Activated CD4-positive, alpha-beta T cell treated with anti-CD3 and anti-CD28 coated beads for 24 hours (primary cell): ENCODE measurements around the gene RNF144B.
"Not testable (repeated sequence)": the region's sequence is repeated elsewhere in the genome, so short reads cannot be mapped to it uniquely, and the experiment has no call there.

Experiments
- DNase-seq, 2 donors: peaks; one replicate each; pipeline ENCODE4 v3.0.0-alpha.2; 2020; ENCODE audit warnings: low read depth in 2 of 2

Gene RNF144B

DNA sequence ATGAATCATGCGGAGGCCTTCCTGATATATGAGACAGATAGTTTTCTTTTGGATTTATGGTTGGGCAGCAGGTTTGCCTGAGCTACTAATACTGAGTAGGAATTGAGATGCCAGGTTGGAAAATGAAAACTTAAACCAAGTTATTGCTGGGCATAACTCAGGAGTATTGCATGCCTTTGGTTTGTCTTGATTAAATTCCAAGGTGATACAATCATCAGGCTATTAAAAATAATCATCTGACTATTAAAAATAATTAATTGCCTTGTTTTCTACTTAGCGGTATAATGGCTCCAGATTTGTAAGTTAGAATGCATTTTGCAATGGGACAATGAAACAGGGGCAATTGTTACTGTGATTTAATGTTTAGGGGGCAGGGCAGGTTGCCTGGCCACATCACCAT lies 15.5 kb upstream of the RNF144B start:
- no peak for DNase-seq

GRCh38 chr6:18380158-18380836 lies 6.9 kb upstream of the RNF144B start:
- DNase-seq = no peak

- DNase-seq = no peak
These were observed 6.3 kb upstream of the RNF144B start for GRCh38 chr6:18380851-18381250.

DNA sequence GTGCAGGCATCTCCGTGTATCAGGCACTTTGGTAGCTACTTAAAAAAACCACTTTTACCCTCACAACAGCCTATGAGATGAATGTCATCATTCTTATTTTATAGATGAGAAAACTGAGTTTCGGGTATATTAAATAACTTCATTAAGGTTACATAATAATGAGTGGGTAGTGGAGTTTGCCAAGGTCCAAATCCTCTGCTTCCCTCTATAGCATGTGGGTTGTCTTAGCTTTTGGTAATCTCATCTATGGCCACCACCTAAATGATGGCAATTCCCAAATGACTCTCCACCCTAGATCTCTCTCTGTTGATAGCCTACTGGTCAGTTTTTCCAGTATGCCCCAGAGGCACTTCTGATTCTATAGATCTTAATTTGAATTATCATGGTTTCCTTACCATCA lies 3.7 kb upstream of the RNF144B start:
- DNase-seq = no peak

- no peak for DNase-seq
These were observed 2.5 kb upstream of the RNF144B start for GRCh38 chr6:18384621-18385020.

DNA sequence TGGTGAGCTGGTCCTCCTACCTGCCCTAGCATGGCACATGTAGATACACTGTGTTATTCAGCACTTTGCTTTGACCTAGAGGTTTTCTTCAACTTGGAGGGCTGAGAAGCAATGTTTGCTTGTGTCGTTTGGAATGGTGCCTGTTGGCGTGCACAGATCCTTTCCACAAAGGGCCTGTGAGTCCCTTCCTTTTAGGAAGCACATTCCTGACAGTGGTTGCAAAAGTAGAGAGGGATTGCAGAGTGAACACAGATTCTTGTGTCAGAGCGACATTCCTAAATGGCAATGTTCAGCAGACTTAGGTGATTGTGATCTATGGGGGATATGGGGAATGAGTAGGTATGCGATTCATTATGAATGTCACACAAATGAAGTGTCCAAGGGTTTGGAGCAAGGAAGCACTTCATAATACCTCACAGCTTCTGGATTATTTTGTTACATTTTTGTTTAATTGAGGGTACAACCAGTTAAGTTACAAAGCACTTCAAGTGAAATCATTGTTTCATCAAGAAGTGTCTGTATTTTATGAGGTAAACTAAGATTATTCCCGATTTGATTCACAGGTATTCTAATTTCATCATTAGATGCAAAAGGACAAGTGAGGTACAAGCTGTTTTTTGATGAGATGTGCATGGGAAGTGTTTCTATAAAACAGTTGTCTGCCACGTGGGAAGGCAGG lies 713 bp upstream of the RNF144B start:
- DNase-seq = no peak

DNA sequence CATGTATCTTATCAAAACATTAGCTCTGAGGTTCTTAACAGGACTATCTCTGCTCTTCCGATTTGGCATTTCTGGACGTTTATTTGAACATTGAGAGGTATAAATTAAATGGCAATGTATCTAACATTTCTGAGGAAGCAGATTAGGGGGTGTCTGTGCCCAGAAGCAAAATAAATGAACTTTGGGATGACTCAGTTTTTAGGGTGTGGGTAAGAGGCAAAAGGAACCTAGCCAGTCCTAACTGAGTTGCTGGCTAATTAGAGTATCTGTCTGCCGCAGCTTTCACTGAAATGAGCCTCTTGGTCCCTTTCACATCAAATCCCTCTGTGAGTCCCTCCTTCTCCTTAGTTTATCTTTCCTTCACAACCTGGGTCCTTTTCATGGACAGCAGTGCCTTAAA lies 1.1 kb downstream of the RNF144B start:
- no peak for DNase-seq

DNA sequence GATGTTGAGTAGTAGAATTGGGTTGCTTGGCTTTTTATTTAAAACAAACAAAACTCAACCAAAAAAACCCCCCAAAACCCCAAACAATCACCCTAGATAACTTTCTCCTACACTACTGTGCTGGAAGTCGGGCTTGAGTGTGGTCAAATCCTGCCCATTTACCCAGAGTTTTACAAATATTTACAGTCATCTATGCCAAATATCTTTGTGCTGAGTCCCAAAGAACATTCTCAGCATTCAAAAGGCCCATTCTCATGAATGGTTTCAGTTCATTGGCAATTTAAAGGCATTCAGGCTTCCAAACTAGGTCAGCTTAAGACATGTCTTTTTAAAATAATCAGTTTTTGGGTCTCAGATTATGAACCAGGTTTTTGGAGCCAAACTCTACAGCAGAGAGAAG lies 1.8 kb downstream of the RNF144B start:
- no peak for DNase-seq

GRCh38 chr6:18389479-18389878 lies 2.3 kb downstream of the RNF144B start:
- no peak for DNase-seq

GRCh38 chr6:18390476-18390875 lies 3.3 kb downstream of the RNF144B start:
- DNase-seq = no peak

DNA sequence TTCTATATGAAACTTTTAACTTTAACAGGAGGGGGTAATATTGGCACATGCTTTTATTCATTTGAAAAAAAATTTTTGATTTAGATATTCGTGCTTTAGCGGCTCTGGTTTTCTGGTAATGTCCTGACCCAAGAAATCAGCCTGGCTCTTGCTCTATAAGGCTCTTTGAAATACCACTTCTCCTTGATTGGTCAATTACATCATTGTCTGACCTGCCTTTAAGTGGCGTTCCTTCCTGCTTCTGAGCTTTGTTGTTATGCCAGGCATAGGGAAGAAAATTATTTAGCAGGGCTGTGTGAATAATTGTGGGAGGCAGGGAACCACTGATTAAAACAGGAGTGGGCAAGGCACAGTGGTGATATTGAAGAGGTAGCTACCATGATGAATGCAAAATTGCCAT lies 3.9 kb downstream of the RNF144B start:
- DNase-seq = no peak

DNA sequence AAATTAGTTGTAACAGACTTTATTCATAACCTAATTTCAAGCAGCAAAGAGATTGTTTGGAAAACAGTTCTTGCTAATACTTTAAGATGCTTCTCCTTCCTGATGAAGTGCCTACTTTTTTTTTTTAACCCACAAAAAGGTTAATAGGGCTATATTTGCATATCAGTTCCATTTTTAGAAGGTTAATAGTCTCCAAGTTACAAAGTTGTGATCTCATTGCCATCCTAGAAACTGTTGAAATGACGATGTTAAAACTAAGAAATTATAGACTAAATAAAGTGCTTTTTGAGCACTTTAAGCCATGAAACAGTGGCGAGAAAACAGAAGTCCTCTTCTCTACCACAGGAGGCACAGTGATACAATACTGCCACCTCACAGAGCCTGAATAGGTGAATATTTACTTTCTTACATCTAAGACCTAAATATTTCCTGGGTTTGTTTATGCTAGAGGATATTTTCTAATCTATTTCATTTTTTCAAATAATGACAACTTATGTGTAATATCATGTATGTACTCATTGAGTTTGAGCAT lies 5.3 kb downstream of the RNF144B start:
- no peak for DNase-seq

- DNase-seq = no peak
These were observed 6.5 kb downstream of the RNF144B start for GRCh38 chr6:18393698-18394097.

DNA sequence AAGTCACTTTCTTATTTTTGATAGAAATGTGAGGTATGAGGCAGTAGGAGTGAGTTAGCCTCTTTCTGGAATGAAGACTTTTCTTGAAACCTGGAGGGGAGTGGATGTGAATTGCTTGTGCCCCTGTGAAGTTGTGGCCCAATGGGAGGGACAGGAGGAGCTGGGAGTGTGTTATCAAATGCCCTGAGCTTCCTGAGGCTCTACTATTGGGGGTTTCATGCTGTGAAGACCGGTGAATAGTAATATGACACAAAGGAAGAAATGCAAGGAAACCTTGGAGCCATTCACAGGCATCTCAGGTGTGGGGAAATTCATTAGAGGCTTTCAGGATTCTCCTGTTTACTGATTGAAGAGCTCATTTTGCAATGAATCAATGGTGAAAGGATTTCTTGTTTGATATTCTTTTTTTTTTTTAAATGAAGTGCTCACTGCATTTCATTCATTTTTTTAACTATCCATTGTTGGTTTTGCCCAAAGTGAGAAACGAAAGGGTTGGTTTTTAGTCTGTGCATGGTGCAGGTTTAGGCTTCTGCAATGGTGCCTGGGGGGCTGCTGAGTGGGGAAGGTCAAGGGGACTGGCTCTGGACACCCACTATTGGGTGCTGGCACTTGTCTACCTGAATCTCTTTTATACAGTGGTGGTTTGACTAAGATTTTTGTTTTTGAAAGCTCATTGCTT lies 8.2 kb downstream of the RNF144B start:
- no peak for DNase-seq

GRCh38 chr6:18395856-18396197 lies 8.7 kb downstream of the RNF144B start:
- DNase-seq = no peak

DNA sequence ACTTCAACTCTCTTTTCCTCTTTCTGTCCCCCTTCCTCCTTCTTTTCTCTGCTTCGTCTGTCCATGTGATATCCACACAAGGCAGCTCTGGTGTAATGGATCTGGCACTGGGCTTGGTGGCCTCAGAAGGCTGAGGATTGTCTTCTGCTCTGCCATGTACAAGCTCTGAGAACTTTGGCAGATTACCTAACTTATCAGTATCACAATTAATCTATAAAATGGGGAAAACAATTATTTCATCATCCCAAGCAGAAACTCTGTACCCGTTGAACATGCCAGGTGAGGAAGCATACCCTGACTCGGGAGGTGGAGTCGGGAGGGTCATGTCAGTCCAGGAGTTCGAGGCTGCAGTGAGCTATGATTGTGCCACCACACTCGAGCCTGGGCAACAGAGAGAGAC lies 10.6 kb downstream of the RNF144B start:
- DNase-seq = no peak

GRCh38 chr6:18398225-18398624 lies 11.1 kb downstream of the RNF144B start:
- DNase-seq = not testable (repeated sequence)

GRCh38 chr6:18400831-18401446 lies 13.8 kb downstream of the RNF144B start:
- DNase-seq = no peak

DNA sequence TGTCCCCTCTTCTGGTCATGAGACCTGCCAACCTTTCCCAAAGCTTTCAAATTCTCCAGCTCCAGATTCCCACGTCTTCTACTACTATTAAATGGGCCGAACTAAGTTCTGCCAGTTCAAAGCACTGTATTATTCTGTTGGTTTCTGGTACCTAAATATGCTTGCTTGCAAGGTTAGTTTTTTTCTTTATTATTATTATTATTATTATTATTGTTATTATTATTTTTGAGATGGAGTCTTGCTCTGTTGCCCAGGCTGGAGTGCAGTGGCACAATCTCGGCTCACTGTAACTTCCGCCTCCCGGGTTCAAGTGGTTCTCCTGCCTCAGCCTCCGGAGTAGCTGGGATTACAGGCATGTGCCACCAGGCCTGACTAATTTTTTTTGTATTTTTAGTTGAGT lies 17.8 kb downstream of the RNF144B start:
- not testable (repeated sequence) for DNase-seq

DNA sequence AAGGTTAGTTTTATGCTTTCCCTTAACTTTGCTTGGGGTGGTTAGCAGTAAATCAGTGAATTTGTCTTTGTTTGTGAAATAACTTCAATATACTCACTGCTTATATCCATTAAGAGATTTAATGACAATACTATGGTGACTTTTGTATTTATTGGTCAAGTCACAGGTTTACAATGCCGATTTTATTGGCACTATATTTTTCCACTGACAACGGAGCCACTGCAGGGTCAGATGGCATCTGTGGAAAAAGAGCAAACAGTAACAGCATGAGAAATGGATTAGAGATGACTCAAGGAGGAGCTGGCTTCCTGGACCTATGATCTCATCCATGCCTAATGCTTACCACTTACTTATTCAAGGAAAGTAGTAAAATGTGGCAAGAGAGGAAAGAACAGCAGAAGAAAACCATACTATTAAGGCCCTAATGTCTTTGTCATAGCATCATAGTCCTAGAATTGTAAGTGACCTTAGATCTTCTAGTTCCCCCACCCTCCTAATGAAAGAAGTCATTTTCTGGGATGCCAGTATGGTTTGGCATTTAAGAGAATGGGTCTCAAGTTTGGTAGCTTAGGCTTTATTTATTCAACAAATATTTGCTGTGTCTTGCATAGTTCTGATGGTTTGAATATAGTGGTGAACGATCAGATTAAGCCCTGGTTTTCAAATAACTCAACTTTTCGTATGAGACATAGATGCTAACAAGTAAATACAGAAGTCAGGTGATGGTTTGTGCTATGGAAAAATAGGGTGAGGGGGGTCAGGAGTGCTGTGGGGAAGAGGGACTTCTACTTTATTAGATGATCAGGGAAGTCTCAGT lies 18.5 kb downstream of the RNF144B start:
- no peak for DNase-seq

- DNase-seq = no peak
These were observed 20.0 kb downstream of the RNF144B start for GRCh38 chr6:18406955-18407749.
